PC-9 (cell line): ENCODE results near the gene FAM111A.

Experiments
- CTCF ChIP-seq: fragments of 200-600 bp; sonication (generic); conservative IDR thresholded peaks from 2 replicates; pipeline ENCODE4 v1.6.1; 2017; ENCODE audit warnings: mixed run types, antibody characterized with exemption, mild to moderate bottlenecking, moderate library complexity
- EZH2 ChIP-seq: fragments of 200-600 bp; sonication (generic); IDR thresholded peaks from 2 replicates; pipeline ENCODE4 v1.8.0; 2017; ENCODE audit warnings: antibody characterized with exemption, low read depth

GRCh38 chr11:59144096-59144495 lies 1.4 kb downstream of the FAM111A start:
- TF ChIP-seq EZH2 = no peak
- TF ChIP-seq CTCF = no peak
